H1 (cell line): Measurements from ENCODE around the gene SLMAP. TPM values are rescaled to one million over a fixed set of nuclear protein-coding genes. Genes with fewer than 3 reads are reported as not detected.

Source experiments
- CTCF ChIA-PET: fragments of 300-600 bp; sonication (Branson Sonifier 250); formaldehyde crosslinking; loops from one replicate; lab custom pipeline; 2021; ENCODE audit not compliant: partially characterized antibody; lab: Charles Lee
- POLR2A ChIA-PET: fragments of 300-600 bp; sonication (Branson Sonifier 250); formaldehyde crosslinking; loops from one replicate; lab custom pipeline; 2021; ENCODE audit warnings: inconsistent platforms; ENCODE audit not compliant: partially characterized antibody; lab: Charles Lee
- DNase-seq, 2 experiments: peaks; one replicate each; pipeline versions ENCODE4 v3.0.0 to v3.0.0-alpha.2; 2010 to 2022; ENCODE audit warnings: low spot score in 2 of 2, low read depth in 1 of 2, mixed read lengths in 1 of 2
- FAIRE-seq: peaks from 2 replicates; lab custom pipeline; 2011; peaks lifted over from hg19 to GRCh38; lab: Jason Lieb, UNC
- H2AFZ ChIP-seq: 2 replicates; pipeline ENCODE4 v1.8.1; 2012; ENCODE audit warnings: low read length, inconsistent platforms
- H2AK5ac ChIP-seq: 2 replicates; pipeline ENCODE4 v1.6.1; 2013; ENCODE audit warnings: low read depth, low read length
- H2BK120ac ChIP-seq: replicated peaks from 2 replicates; pipeline ENCODE3; 2013; ENCODE audit warnings: low read depth, low read length, inconsistent platforms
- H2BK12ac ChIP-seq: 2 replicates; pipeline ENCODE4 v1.6.1; 2013; ENCODE audit warnings: low read depth, low read length
- H2BK15ac ChIP-seq: 2 replicates; pipeline ENCODE4 v1.6.1; 2013; ENCODE audit warnings: low read length
- H2BK20ac ChIP-seq: 2 replicates; pipeline ENCODE4 v1.6.1; 2013; ENCODE audit warnings: low read length
- H2BK5ac ChIP-seq: 2 replicates; pipeline ENCODE4 v1.6.1; 2013; ENCODE audit warnings: low read depth, low read length
- H3K14ac ChIP-seq: 2 replicates; pipeline ENCODE4 v1.6.1; 2013; ENCODE audit warnings: inconsistent platforms; ENCODE audit not compliant: insufficient read length
- H3K18ac ChIP-seq: 2 replicates; pipeline ENCODE4 v1.6.1; 2013; ENCODE audit warnings: low read length; ENCODE audit errors: extremely low read depth
- H3K23ac ChIP-seq: 2 replicates; pipeline ENCODE4 v1.6.1; 2013; ENCODE audit warnings: inconsistent platforms; ENCODE audit not compliant: insufficient read length
- H3K23me2 ChIP-seq: 2 replicates; pipeline ENCODE4 v1.6.1; 2013; ENCODE audit warnings: low read depth, low read length
- H3K27ac ChIP-seq: 2 replicates; pipeline ENCODE4 v1.6.1; 2011; ENCODE audit warnings: low read depth, low read length, inconsistent platforms
- H3K27me3 ChIP-seq, 4 experiments: replicated peaks in 1 of 4; 1 replicate in 1 of 4; 2 replicates in 3 of 4; pipeline versions ENCODE4 v1.6.1 to v1.8.1; 2011 to 2013; ENCODE audit warnings: low read length in 3 of 4, mild to moderate bottlenecking in 3 of 4, inconsistent platforms in 2 of 4, mixed read lengths in 2 of 4, moderate library complexity in 1 of 4; ENCODE audit not compliant: control insufficient read depth in 3 of 4, insufficient read depth in 3 of 4; ENCODE audit errors: extremely low read depth in 1 of 4
- H3K36me3 ChIP-seq, 4 experiments: 2 replicates each; pipeline versions ENCODE4 v1.6.1 to v1.8.1; 2011 to 2013; ENCODE audit warnings: mild to moderate bottlenecking in 4 of 4, low read length in 3 of 4, moderate library complexity in 2 of 4, control low read depth in 1 of 4, inconsistent platforms in 1 of 4; ENCODE audit not compliant: insufficient read depth in 4 of 4, control insufficient read depth in 2 of 4
- H3K4ac ChIP-seq: replicated peaks from 2 replicates; pipeline ENCODE3; 2013; ENCODE audit warnings: low read length, low read depth, mixed read lengths, inconsistent platforms; ENCODE audit not compliant: insufficient read length
- H3K4me1 ChIP-seq, 4 experiments: replicated peaks in 1 of 4; 1 replicate in 1 of 4; 2 replicates in 3 of 4; pipeline versions ENCODE4 v1.6.1 to v1.8.1; 2011 to 2013; ENCODE audit warnings: low read length in 3 of 4, inconsistent platforms in 2 of 4, mixed read lengths in 1 of 4; ENCODE audit not compliant: insufficient read depth in 4 of 4, control insufficient read depth in 3 of 4
- H3K4me2 ChIP-seq, 2 experiments: 2 replicates each; pipeline versions ENCODE4 v1.6.1 to v1.8.1; 2011 to 2013; ENCODE audit warnings: low read depth in 2 of 2, low read length in 2 of 2, control low read depth in 1 of 2, inconsistent platforms in 1 of 2, mild to moderate bottlenecking in 1 of 2; ENCODE audit not compliant: insufficient read depth in 1 of 2
- H3K4me3 ChIP-seq, 4 experiments: fragments of 200-600, 300-600 bp in 1 of 4; sonication (generic), shearing (Covaris generic), sonication (Bioruptor Twin) in 1 of 4; 2 replicates each; pipeline versions ENCODE4 v1.5.1 to v1.8.1; 2011 to 2016; ENCODE audit warnings: low read length in 4 of 4, low read depth in 3 of 4, control low read depth in 2 of 4, inconsistent platforms in 2 of 4, mild to moderate bottlenecking in 2 of 4, mixed read lengths in 1 of 4, moderate library complexity in 1 of 4; ENCODE audit not compliant: insufficient read depth in 2 of 4; ENCODE audit errors: extremely low read depth in 1 of 4
- H3K56ac ChIP-seq: replicated peaks from 2 replicates; pipeline ENCODE3; 2013; ENCODE audit warnings: low read depth, mild to moderate bottlenecking, mixed read lengths, low read length, inconsistent platforms; ENCODE audit not compliant: insufficient read length
- H3K79me1 ChIP-seq: 2 replicates; pipeline ENCODE4 v1.6.1; 2013; ENCODE audit warnings: low read depth, low read length, control low read depth
- H3K79me2 ChIP-seq, 2 experiments: 2 replicates each; pipeline versions ENCODE4 v1.6.1 to v1.8.1; 2012 to 2013; ENCODE audit warnings: low read length in 2 of 2, mild to moderate bottlenecking in 2 of 2, inconsistent platforms in 1 of 2; ENCODE audit not compliant: insufficient read depth in 2 of 2, control insufficient read depth in 1 of 2
- H3K9ac ChIP-seq, 4 experiments: replicated peaks in 1 of 4; 1 replicate in 1 of 4; 2 replicates in 3 of 4; pipeline versions ENCODE4 v1.6.1 to v1.8.1; 2011 to 2013; ENCODE audit warnings: low read depth in 3 of 4, low read length in 3 of 4, control low read depth in 2 of 4, mild to moderate bottlenecking in 2 of 4, moderate library complexity in 2 of 4, inconsistent platforms in 1 of 4; ENCODE audit errors: extremely low read depth in 1 of 4
- H3K9me3 ChIP-seq, 2 experiments: 2 replicates each; pipeline versions ENCODE4 v1.6.1 to v1.8.1; 2012 to 2013; ENCODE audit warnings: mild to moderate bottlenecking in 2 of 2, moderate library complexity in 2 of 2, control low read depth in 1 of 2, inconsistent platforms in 1 of 2, low read depth in 1 of 2, low read length in 1 of 2, mixed read lengths in 1 of 2; ENCODE audit not compliant: insufficient read depth in 2 of 2
- H4K20me1 ChIP-seq, 2 experiments: replicated peaks in 1 of 2; 2 replicates each; pipeline versions ENCODE3 to v1.8.1; 2011 to 2013; ENCODE audit warnings: inconsistent platforms in 2 of 2, low read length in 2 of 2, mild to moderate bottlenecking in 1 of 2; ENCODE audit not compliant: insufficient read depth in 2 of 2, control insufficient read depth in 1 of 2
- H4K5ac ChIP-seq: 2 replicates; pipeline ENCODE4 v1.6.1; 2013; ENCODE audit warnings: low read length, low read depth, mixed read lengths, inconsistent platforms; ENCODE audit not compliant: insufficient read length
- H4K8ac ChIP-seq: 2 replicates; pipeline ENCODE4 v1.8.0; 2013; ENCODE audit warnings: mild to moderate bottlenecking, moderate library complexity, low read length, inconsistent platforms; ENCODE audit not compliant: insufficient read depth; ENCODE audit errors: extremely low read depth
- H4K91ac ChIP-seq: replicated peaks from 2 replicates; pipeline ENCODE3; 2013; ENCODE audit warnings: low read length, mixed read lengths, inconsistent platforms; ENCODE audit not compliant: insufficient read length
- CHD1 ChIP-seq: IDR thresholded peaks from 2 replicates; pipeline ENCODE4 v1.6.1; 2012; ENCODE audit warnings: low read depth, low read length, improper control_type of control experiment
- EP300 ChIP-seq, 2 experiments: IDR thresholded peaks; 1 replicate in 1 of 2; 2 replicates in 1 of 2; pipeline ENCODE4 v1.6.1; 2011 to 2012; ENCODE audit warnings: low read depth in 2 of 2, low read length in 2 of 2, mild to moderate bottlenecking in 2 of 2, borderline replicate concordance in 1 of 2, inconsistent platforms in 1 of 2, moderate library complexity in 1 of 2
- KDM1A ChIP-seq: fragments of 200-600, 300-600 bp; sonication (generic); IDR thresholded peaks from 2 replicates; pipeline ENCODE4 v1.7.1; 2016; ENCODE audit warnings: mild to moderate bottlenecking, low read length, borderline replicate concordance
- KDM5A ChIP-seq: fragments of 200-600 bp; IDR thresholded peaks from 2 replicates; pipeline ENCODE4 v1.7.1; 2012; ENCODE audit warnings: mild to moderate bottlenecking, low read length, inconsistent platforms, mixed read lengths
- MAFK ChIP-seq: IDR thresholded peaks from 2 replicates; pipeline ENCODE4 v1.6.1; 2012; ENCODE audit warnings: low read depth, mild to moderate bottlenecking, improper control_type of control experiment, low read length
- TAF7 ChIP-seq: optimal IDR thresholded peaks from 2 replicates; pipeline ENCODE3; 2011; ENCODE audit warnings: low read depth, mild to moderate bottlenecking, inconsistent platforms, low read length, moderate library complexity, borderline replicate concordance
- TEAD4 ChIP-seq: IDR thresholded peaks from 2 replicates; pipeline ENCODE4 v1.6.1; 2012; ENCODE audit warnings: low read depth, low read length, inconsistent platforms, mixed read lengths
- WGBS, 2 experiments: shearing (Covaris generic) in 1 of 2; methylation state at CpG; one replicate each; pipeline versions ENCODE4 v1.1.6 to v1.1.7; 2013 to 2015; ENCODE audit warnings: low lambda C conversion rate in 2 of 2, mixed read lengths in 2 of 2, inconsistent platforms in 1 of 2, low coverage in 1 of 2, missing lambda C conversion rate in 1 of 2; ENCODE audit not compliant: insufficient replicate concordance in 2 of 2, insufficient coverage in 1 of 2, insufficient read length in 1 of 2; ENCODE audit errors: extremely low coverage in 1 of 2, missing lambda C conversion rate in 1 of 2; 5-methylcytosine and 5-hydroxymethylcytosine counted together
- polyA plus RNA-seq, 7 experiments: library from polyadenylated mRNA; depleted of rRNA in 3 of 7; stranded (reverse) in 5 of 7; unstranded in 2 of 7; fragments of >200 nt in 5 of 7; fragments of 200-250 nt in 2 of 7; gene quantifications; 1 replicate in 5 of 7; 2 replicates in 1 of 7; 4 replicates in 1 of 7; pipeline versions ENCODE4 v1.2.1 to v1.2.3, GENCODE V29; 2011 to 2013; ENCODE audit warnings: missing spikeins in 2 of 7, mixed read lengths in 2 of 7
- total RNA-seq: library from RNA; stranded (reverse); fragmentation: NEBNext Ultra II Directional; extraction: Animal tissue kit (Norgen Biotek cat#: 25700); gene quantifications from 2 replicates; pipeline ENCODE4 v1.2.1, GENCODE V29; 2021
- TF ChIP-seq, protein P1 (sequence below): IDR thresholded peaks from 2 replicates; pipeline ENCODE4 v1.6.1; 2012; ENCODE audit warnings: low read length, inconsistent platforms

Gene SLMAP
- total and polyA plus RNA-seq, 2 of the 8 experiments (the other 6 are each of a cell fraction or from before 2014, with no cell fraction given), result 13.6 to 70.4 TPM

- Histone ChIP-seq H2BK12ac (no peak overlapping the region), H3K79me2 (no peaks in the 10 kb centered on the region), H4K5ac (no peak overlapping the region), H3K27me3 (no peaks in the 10 kb centered on the region), H3K4me2 (no peak overlapping the region), H2BK20ac (no peak overlapping the region), H2BK15ac (no peak overlapping the region), H3K14ac (no peak overlapping the region), H4K20me1 (no peaks in the 10 kb centered on the region), H3K23me2 (no peaks in the 10 kb centered on the region; the same call in 1 of the 2 replicates), H2AFZ (no peak overlapping the region), H3K18ac (no peak overlapping the region), H3K23ac (no peak overlapping the region), H4K91ac (no peak overlapping the region), H3K79me1 (no peaks in the 10 kb centered on the region), H2BK120ac (no peak overlapping the region), H3K27ac (no peak overlapping the region), H3K4me3 (no peak overlapping the region), H3K56ac (no peak overlapping the region), H3K36me3 (no peaks in the 10 kb centered on the region), H3K4ac (no peak overlapping the region), H3K9me3 (peaks cover 0 to 4% of the 10 kb centered on the region in 2 experiments; a peak in 1 of 4 replicates), H3K9ac (no peak overlapping the region), H4K8ac (no peak overlapping the region), H2AK5ac (no peak overlapping the region), H3K4me1 (no peaks in the 10 kb centered on the region), H2BK5ac (no peak overlapping the region)
- DNase-seq, result no peak
- WGBS, 2 experiments, result 94% methylated on average over 3 of the region's 3 CpGs; no CpG with 5 or more reads in 1 of the 2 experiments
- no peak for FAIRE-seq
- ChIA-PET POLR2A (no interaction called here), CTCF (interaction anchor here (1.0 kb wide), 1 partner anchor 11 kb away, joined by 3 read pairs; the partner anchor contains the start of gene SLMAP)
- no peak for TF ChIP-seq EP300 (IDR thresholded peaks at IDR 0.05; ENCODE audit: borderline replicate concordance in 1 of 2, low read depth in 2 of 2, low read length in 2 of 2)
- no peak for TF ChIP-seq TAF7
- TF ChIP-seq, protein P1, sequence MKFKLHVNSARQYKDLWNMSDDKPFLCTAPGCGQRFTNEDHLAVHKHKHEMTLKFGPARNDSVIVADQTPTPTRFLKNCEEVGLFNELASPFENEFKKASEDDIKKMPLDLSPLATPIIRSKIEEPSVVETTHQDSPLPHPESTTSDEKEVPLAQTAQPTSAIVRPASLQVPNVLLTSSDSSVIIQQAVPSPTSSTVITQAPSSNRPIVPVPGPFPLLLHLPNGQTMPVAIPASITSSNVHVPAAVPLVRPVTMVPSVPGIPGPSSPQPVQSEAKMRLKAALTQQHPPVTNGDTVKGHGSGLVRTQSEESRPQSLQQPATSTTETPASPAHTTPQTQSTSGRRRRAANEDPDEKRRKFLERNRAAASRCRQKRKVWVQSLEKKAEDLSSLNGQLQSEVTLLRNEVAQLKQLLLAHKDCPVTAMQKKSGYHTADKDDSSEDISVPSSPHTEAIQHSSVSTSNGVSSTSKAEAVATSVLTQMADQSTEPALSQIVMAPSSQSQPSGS, result no peak
- TF ChIP-seq KDM5A, result no peak
- TF ChIP-seq MAFK, result no peak
- no peak for TF ChIP-seq CHD1
- no peak for TF ChIP-seq KDM1A
- TF ChIP-seq TEAD4, result no peak
These were observed 11.0 kb upstream of the SLMAP start for GRCh38 chr3:57745101-57745500.
